H9 (cell line): ENCODE data around the gene OSBPL10. TPM values are rescaled to one million over a fixed set of nuclear protein-coding genes. Genes with fewer than 3 reads are reported as not detected.
A peak's percentile ranks its signal among the peaks of the same experiment; 100 is the strongest.

Source experiments
- DNase-seq: peaks from one replicate; pipeline ENCODE4 v3.0.0-alpha.2; 2017
- H2AFZ ChIP-seq: one replicate; pipeline ENCODE4 v1.6.1; 2013; ENCODE audit warnings: mild to moderate bottlenecking, low read length, control low read depth, moderate library complexity
- H2AK5ac ChIP-seq: 2 replicates; pipeline ENCODE4 v1.6.1; 2013; ENCODE audit warnings: low read length, control low read depth, mixed read lengths; ENCODE audit not compliant: insufficient read length
- H2BK120ac ChIP-seq: one replicate; pipeline ENCODE4 v1.6.1; 2013; ENCODE audit warnings: low read depth, mild to moderate bottlenecking, low read length, control low read depth, inconsistent platforms; ENCODE audit not compliant: poor library complexity, severe bottlenecking
- H2BK12ac ChIP-seq: 2 replicates; pipeline ENCODE4 v1.6.1; 2013; ENCODE audit warnings: low read length, control low read depth, mixed read lengths, low read depth; ENCODE audit not compliant: insufficient read length
- H2BK15ac ChIP-seq: 2 replicates; pipeline ENCODE4 v1.6.1; 2013; ENCODE audit warnings: low read depth, low read length, control low read depth
- H2BK20ac ChIP-seq: one replicate; pipeline ENCODE4 v1.6.1; 2013; ENCODE audit warnings: low read depth, mild to moderate bottlenecking, low read length, control low read depth, inconsistent platforms; ENCODE audit not compliant: poor library complexity, severe bottlenecking
- H2BK5ac ChIP-seq: 2 replicates; pipeline ENCODE4 v1.6.1; 2013; ENCODE audit warnings: low read length, control low read depth, mixed read lengths; ENCODE audit not compliant: insufficient read length
- H3K14ac ChIP-seq: 2 replicates; pipeline ENCODE4 v1.6.1; 2013; ENCODE audit warnings: low read length, control low read depth; ENCODE audit not compliant: insufficient read depth
- H3K18ac ChIP-seq: 2 replicates; pipeline ENCODE4 v1.6.1; 2013; ENCODE audit warnings: low read depth, mild to moderate bottlenecking, mixed read lengths, low read length, control low read depth; ENCODE audit not compliant: insufficient read length
- H3K23ac ChIP-seq: 2 replicates; pipeline ENCODE4 v1.6.1; 2013; ENCODE audit warnings: low read length, control low read depth, mixed read lengths, low read depth; ENCODE audit not compliant: insufficient read length
- H3K23me2 ChIP-seq: 2 replicates; pipeline ENCODE4 v1.6.1; 2013; ENCODE audit warnings: low read depth, mild to moderate bottlenecking, mixed read lengths, low read length, control low read depth; ENCODE audit not compliant: insufficient read length, poor library complexity, severe bottlenecking
- H3K27ac ChIP-seq: 2 replicates; pipeline ENCODE4 v1.5.1; 2013; ENCODE audit warnings: low read length, control low read depth, mixed read lengths, low read depth; ENCODE audit not compliant: insufficient read length
- H3K27me3 ChIP-seq: 2 replicates; pipeline ENCODE4 v1.6.1; 2013; ENCODE audit warnings: low read length, control low read depth, inconsistent platforms; ENCODE audit not compliant: insufficient read depth
- H3K4ac ChIP-seq: 2 replicates; pipeline ENCODE4 v1.6.1; 2013; ENCODE audit warnings: low read depth, mild to moderate bottlenecking, control low read depth, inconsistent platforms, low read length, moderate library complexity
- H3K4me1 ChIP-seq: 2 replicates; pipeline ENCODE4 v1.6.1; 2013; ENCODE audit warnings: low read length, control low read depth, inconsistent platforms; ENCODE audit not compliant: insufficient read depth
- H3K4me2 ChIP-seq: 2 replicates; pipeline ENCODE4 v1.6.1; 2013; ENCODE audit warnings: low read length, control low read depth, mixed read lengths; ENCODE audit not compliant: insufficient read length, insufficient read depth
- H3K56ac ChIP-seq: 2 replicates; pipeline ENCODE4 v1.6.1; 2013; ENCODE audit warnings: low read depth, mild to moderate bottlenecking, mixed read lengths, low read length, control low read depth; ENCODE audit not compliant: insufficient read length
- H3K79me1 ChIP-seq: 2 replicates; pipeline ENCODE4 v1.6.1; 2013; ENCODE audit warnings: low read depth, mild to moderate bottlenecking, moderate library complexity, low read length, control low read depth, inconsistent platforms; ENCODE audit not compliant: insufficient read depth, poor library complexity, severe bottlenecking
- H3K79me2 ChIP-seq: 2 replicates; pipeline ENCODE4 v1.6.1; 2013; ENCODE audit warnings: low read length, control low read depth, inconsistent platforms; ENCODE audit not compliant: insufficient read depth
- H3K9ac ChIP-seq: 2 replicates; pipeline ENCODE4 v1.6.1; 2013; ENCODE audit warnings: low read length, control low read depth, mixed read lengths; ENCODE audit not compliant: insufficient read length; ENCODE audit errors: extremely low read depth
- H3K9me3 ChIP-seq: one replicate; pipeline ENCODE4 v1.6.1; 2013; ENCODE audit warnings: low read depth, low read length, inconsistent platforms; ENCODE audit not compliant: control insufficient read depth
- H3T11ph ChIP-seq: one replicate; pipeline ENCODE4 v1.6.1; 2013; ENCODE audit warnings: mild to moderate bottlenecking, low read length, control low read depth, inconsistent platforms
- H4K20me1 ChIP-seq: one replicate; pipeline ENCODE4 v1.6.1; 2013; ENCODE audit not compliant: control insufficient read depth, insufficient read length, insufficient read depth
- H4K5ac ChIP-seq: 2 replicates; pipeline ENCODE4 v1.6.1; 2013; ENCODE audit warnings: low read depth, mild to moderate bottlenecking, mixed read lengths, low read length, control low read depth; ENCODE audit not compliant: insufficient read length
- H4K8ac ChIP-seq: replicated peaks from 2 replicates; pipeline ENCODE4 v1.6.1; 2013; ENCODE audit warnings: low read length, control low read depth, mixed read lengths, low read depth; ENCODE audit not compliant: insufficient read length
- H4K91ac ChIP-seq: 2 replicates; pipeline ENCODE4 v1.6.1; 2013; ENCODE audit warnings: low read depth, mild to moderate bottlenecking, moderate library complexity, mixed read lengths, low read length, control low read depth; ENCODE audit not compliant: insufficient read length
- H3K27ac Mint-ChIP-seq, 3 experiments: 2 replicates in 2 of 3; 3 replicates in 1 of 3; pipeline ENCODE4 v1.8.0; 2020 to 2021; ENCODE audit warnings: mixed read lengths in 3 of 3, mild to moderate bottlenecking in 1 of 3, moderate library complexity in 1 of 3
- H3K27me3 Mint-ChIP-seq: 2 replicates; pipeline ENCODE4 v1.8.0; 2021; ENCODE audit warnings: low read depth, mild to moderate bottlenecking, moderate library complexity, mixed read lengths
- H3K36me3 Mint-ChIP-seq, 3 experiments: 2 replicates in 2 of 3; 3 replicates in 1 of 3; pipeline ENCODE4 v1.8.0; 2020 to 2021; ENCODE audit warnings: low read depth in 3 of 3, mixed read lengths in 3 of 3; ENCODE audit not compliant: insufficient read depth in 1 of 3
- H3K4me1 Mint-ChIP-seq, 2 experiments: 2 replicates each; pipeline ENCODE4 v1.8.0; 2020; ENCODE audit warnings: mixed read lengths in 2 of 2
- H3K4me3 Mint-ChIP-seq, 2 experiments: 2 replicates in 1 of 2; 3 replicates in 1 of 2; pipeline ENCODE4 v1.8.0; 2020 to 2021; ENCODE audit warnings: mild to moderate bottlenecking in 2 of 2, mixed read lengths in 2 of 2, moderate library complexity in 1 of 2
- H3K9me3 Mint-ChIP-seq, 2 experiments: 2 replicates in 1 of 2; 3 replicates in 1 of 2; pipeline ENCODE4 v1.8.0; 2020; ENCODE audit warnings: mild to moderate bottlenecking in 2 of 2, mixed read lengths in 2 of 2, moderate library complexity in 1 of 2
- CTCF ChIP-seq: fragments of 200-600 bp; sonication (generic); conservative IDR thresholded peaks from 3 replicates; pipeline ENCODE4 v1.8.0; 2021; ENCODE audit warnings: antibody characterized with exemption, mild to moderate bottlenecking
- WGBS: extraction: QIAGEN DNeasy Blood & Tissue Kit; methylation state at CpG from one replicate; pipeline ENCODE4 v1.1.7; 2013; ENCODE audit warnings: missing lambda C conversion rate, low lambda C conversion rate, mixed read lengths; ENCODE audit not compliant: insufficient read length; ENCODE audit errors: extremely low coverage; 5-methylcytosine and 5-hydroxymethylcytosine counted together
- total RNA-seq: library from RNA; stranded (reverse); gene quantifications from 2 replicates; pipeline ENCODE4 v1.2.1, GENCODE V29; 2021

Gene OSBPL10
- total RNA-seq, 1 experiment from 2014 or later, result 42.7 TPM

- H3K27me3 ChIP-seq, result no peaks in the 10 kb centered on the region
- no peak overlapping the region for H3K18ac ChIP-seq
- TF ChIP-seq CTCF, result no peak
- no peak overlapping the region for H2BK15ac ChIP-seq
- H2AFZ ChIP-seq, result no peak overlapping the region
- no peak overlapping the region for H2BK5ac ChIP-seq
- no peak overlapping the region for H3K14ac ChIP-seq
- H3K4me2 ChIP-seq, result no peak overlapping the region
- no peak overlapping the region for H3K9ac ChIP-seq
- no peak overlapping the region for H4K5ac ChIP-seq
- no peaks in the 10 kb centered on the region for H3K23me2 ChIP-seq
- H2BK12ac ChIP-seq, result no peak overlapping the region
- no peak overlapping the region for H3K4ac ChIP-seq
- Mint-ChIP-seq H3K36me3 (peaks cover 0 to 7% (median 2%) of the 10 kb centered on the region in 3 experiments; a peak in 3 of 7 replicates), H3K27me3 (no peaks in the 10 kb centered on the region), H3K4me3 (no peak overlapping the region), H3K27ac (peak overlapping the region in 1 of 3 experiments; percentile 47; a peak in 1 of 7 replicates), H3K9me3 (no peaks in the 10 kb centered on the region), H3K4me1 (peaks cover 20 to 22% of the 10 kb centered on the region in 2 experiments)
- H3K56ac ChIP-seq, result no peak overlapping the region
- H2AK5ac ChIP-seq, result no peak overlapping the region
- H3K79me2 ChIP-seq, result no peaks in the 10 kb centered on the region; the same call in 1 of the 2 replicates
- no peak for DNase-seq
- H2BK20ac ChIP-seq, result no peak overlapping the region
- H3K4me1 ChIP-seq, result peaks cover 5% of the 10 kb centered on the region; the same call in 1 of the 2 replicates
- no peaks in the 10 kb centered on the region for H4K20me1 ChIP-seq
- H3K9me3 ChIP-seq, result no peaks in the 10 kb centered on the region
- H4K91ac ChIP-seq, result no peak overlapping the region
- H3K23ac ChIP-seq, result no peak overlapping the region
- WGBS, result no CpG with 5 or more reads among the region's 11 CpGs
- no peak overlapping the region for H3T11ph ChIP-seq
- H3K79me1 ChIP-seq, result no peaks in the 10 kb centered on the region
- no peak overlapping the region for H2BK120ac ChIP-seq
- H4K8ac ChIP-seq, result no peak overlapping the region
- no peak overlapping the region for H3K27ac ChIP-seq
These were observed 165.2 kb downstream of the OSBPL10 start for GRCh38 chr3:31815631-31816440.
